Measurements from ENCODE around the gene CTXN3.

The CTXN3 gene

GRCh38 chr5:127649018-127649439 lies at the start of gene CTXN3:
Gene CTXN3, plus strand, starts transcription at chr5:127649082. Its CDS starts 8,440 bp downstream, at chr5:127657522.
- DNase-seq (ENCODE audit: low read depth in 2 of 2): no peak

- no peak for DNase-seq (ENCODE audit: low read depth in 2 of 2)
Measured at GRCh38 chr5:127599320-127599719, 49.6 kb upstream of the CTXN3 start.

- no peak for DNase-seq (ENCODE audit: low read depth in 2 of 2)
Measured at GRCh38 chr5:127599847-127600246, 49.0 kb upstream of the CTXN3 start.

GRCh38 chr5:127601111-127601510 lies 47.8 kb upstream of the CTXN3 start:
- DNase-seq (ENCODE audit: low read depth in 2 of 2): no peak

GRCh38 chr5:127601601-127602000 lies 47.3 kb upstream of the CTXN3 start:
- no peak for DNase-seq (ENCODE audit: low read depth in 2 of 2)

- no peak for DNase-seq (ENCODE audit: low read depth in 2 of 2)
Measured at GRCh38 chr5:127602481-127602880, 46.4 kb upstream of the CTXN3 start.

- DNase-seq (ENCODE audit: low read depth in 2 of 2): no peak
Measured at GRCh38 chr5:127602896-127603844, 45.7 kb upstream of the CTXN3 start.

- no peak for DNase-seq (ENCODE audit: low read depth in 2 of 2)
Measured at GRCh38 chr5:127608077-127608660, 40.7 kb upstream of the CTXN3 start.

GRCh38 chr5:127609011-127609410 lies 39.9 kb upstream of the CTXN3 start:
- DNase-seq (ENCODE audit: low read depth in 2 of 2): no peak

GRCh38 chr5:127609957-127610356 lies 38.9 kb upstream of the CTXN3 start:
- DNase-seq (ENCODE audit: low read depth in 2 of 2): no peak

GRCh38 chr5:127612441-127613141 lies 36.3 kb upstream of the CTXN3 start:
- no peak for DNase-seq (ENCODE audit: low read depth in 2 of 2)

GRCh38 chr5:127615916-127616315 lies 33.0 kb upstream of the CTXN3 start:
- DNase-seq (ENCODE audit: low read depth in 2 of 2): no peak

- no peak for DNase-seq (ENCODE audit: low read depth in 2 of 2)
Measured at GRCh38 chr5:127619908-127620479, 28.9 kb upstream of the CTXN3 start.

GRCh38 chr5:127621601-127622325 lies 27.1 kb upstream of the CTXN3 start:
- no peak for DNase-seq (ENCODE audit: low read depth in 2 of 2)

- DNase-seq (ENCODE audit: low read depth in 2 of 2): no peak
Measured at GRCh38 chr5:127634007-127634406, 14.9 kb upstream of the CTXN3 start.

GRCh38 chr5:127639828-127640227 lies 9.1 kb upstream of the CTXN3 start:
- no peak for DNase-seq (ENCODE audit: low read depth in 2 of 2)

- no peak for DNase-seq (ENCODE audit: low read depth in 2 of 2)
Measured at GRCh38 chr5:127642949-127643348, 5.9 kb upstream of the CTXN3 start.

- DNase-seq (ENCODE audit: low read depth in 2 of 2): no peak
Measured at GRCh38 chr5:127643607-127644006, 5.3 kb upstream of the CTXN3 start.

- no peak for DNase-seq (ENCODE audit: low read depth in 2 of 2)
Measured at GRCh38 chr5:127645300-127645726, 3.6 kb upstream of the CTXN3 start.

GRCh38 chr5:127647361-127647958 lies 1.4 kb upstream of the CTXN3 start:
- DNase-seq (ENCODE audit: low read depth in 2 of 2): no peak

GRCh38 chr5:127650022-127650421 lies 1.1 kb downstream of the CTXN3 start:
- no peak for DNase-seq (ENCODE audit: low read depth in 2 of 2)
